Measurements from ENCODE around the gene ZNF385C. TPM values are rescaled to one million over a fixed set of nuclear protein-coding genes. Genes with fewer than 3 reads are reported as not detected.

ZNF385C gene
- total RNA-seq, 2 experiments from 2014 or later: 0.67 to 0.85 TPM

DNA sequence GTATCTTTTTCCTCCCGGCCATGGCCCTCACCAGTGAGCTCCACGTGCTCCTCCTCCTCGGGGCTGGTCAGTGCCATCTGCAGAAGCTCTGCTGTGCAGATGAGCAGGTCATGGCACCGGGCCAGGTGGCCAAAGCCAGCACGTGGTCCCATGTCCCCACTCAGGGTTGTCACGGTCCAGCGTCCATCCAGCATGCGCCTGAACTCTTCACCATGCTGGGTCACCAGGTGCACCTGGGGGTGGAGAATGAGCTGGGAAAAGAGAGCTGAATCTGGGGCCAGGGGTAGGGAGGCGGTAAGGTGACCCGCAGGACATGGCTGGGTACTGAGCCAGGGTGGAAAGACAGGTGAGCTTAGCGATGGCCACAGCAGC lies 13.0 kb upstream of the ZNF385C start:
- no TSS peak for BruUV-seq (replicated peaks)
- POLR2A ChIA-PET: interaction anchor here (0.9 to 2.1 kb wide), 3 partner anchors 9 to 94 kb away, joined by 3 to 6 read pairs (median 3); partner anchors contain the start of genes DNAJC7, KAT2A and NKIRAS2
- H3K4me2 ChIP-seq (ENCODE audit: low read length): peak overlapping the region; percentile 85; the same call in 1 of the 2 replicates
- CTCF ChIA-PET (ENCODE audit: unreplicated experiment): interaction anchor here (0.6 kb wide), 1 partner anchor 9 kb away, joined by 3 read pairs; no protein-coding TSS in a partner anchor
- no peak overlapping the region for H2AFZ ChIP-seq (ENCODE audit: low read length)
- H3K4me1 ChIP-seq (ENCODE audit: insufficient read depth, low read length, poor library complexity, severe bottlenecking): peaks cover 67% of the 10 kb centered on the region
- no peaks in the 10 kb centered on the region for H4K20me1 ChIP-seq (ENCODE audit: insufficient read depth, low read length)
- intact Hi-C loops (cut with micrococcal nuclease; ENCODE audit: unreplicated experiment): loop anchor here (10.0 kb wide), 2 partner anchors 274 to 376 kb away; partner anchors contain the start of genes HAP1 and STAT3
- TF ChIP-seq EZH2phosphoT487 (IDR thresholded peaks at IDR 0.05; ENCODE audit: borderline replicate concordance, low read depth, low read length) (no peak), CTCF (conservative IDR thresholded peaks at IDR 0.05; ENCODE audit: low read length) (no peak)
- H3K9me3 ChIP-seq (ENCODE audit: low read length): no peaks in the 10 kb centered on the region
- H3K9me2 ChIP-seq (ENCODE audit: insufficient read depth, low read length): no peaks in the 10 kb centered on the region
- H3K79me2 ChIP-seq (ENCODE audit: insufficient read depth, low read depth, low read length): no peaks in the 10 kb centered on the region
- no peak for DNase-seq (ENCODE audit: low spot score)
- peaks cover 21% of the 10 kb centered on the region for H3K36me3 ChIP-seq (ENCODE audit: insufficient read depth, low read length)
- no peak overlapping the region for H3K27ac ChIP-seq (ENCODE audit: low read depth, low read length, poor library complexity, severe bottlenecking)
- no peak overlapping the region for H3K4me3 ChIP-seq (ENCODE audit: low read depth, low read length, poor library complexity, severe bottlenecking)

- no peaks in the 10 kb centered on the region for H3K9me3 ChIP-seq (ENCODE audit: low read length)
- no peaks in the 10 kb centered on the region for H4K20me1 ChIP-seq (ENCODE audit: insufficient read depth, low read length)
- intact Hi-C loops (cut with micrococcal nuclease; ENCODE audit: unreplicated experiment): loop anchor here (10.0 kb wide), 2 partner anchors 274 to 376 kb away; partner anchors contain the start of genes HAP1 and STAT3
- H3K9me2 ChIP-seq (ENCODE audit: insufficient read depth, low read length): no peaks in the 10 kb centered on the region
- H3K4me1 ChIP-seq (ENCODE audit: insufficient read depth, low read length, poor library complexity, severe bottlenecking): peaks cover 60% of the 10 kb centered on the region
- no TSS peak for BruUV-seq (replicated peaks)
- CTCF ChIA-PET (ENCODE audit: unreplicated experiment): no interaction called here
- no peak overlapping the region; the same call in 1 of the 2 replicates for H3K4me2 ChIP-seq (ENCODE audit: low read length)
- H3K79me2 ChIP-seq (ENCODE audit: insufficient read depth, low read depth, low read length): no peaks in the 10 kb centered on the region
- no peak overlapping the region for H3K27ac ChIP-seq (ENCODE audit: low read depth, low read length, poor library complexity, severe bottlenecking)
- peak; percentile 26 for DNase-seq (ENCODE audit: low spot score)
- no peak overlapping the region for H3K4me3 ChIP-seq (ENCODE audit: low read depth, low read length, poor library complexity, severe bottlenecking)
- TF ChIP-seq EZH2phosphoT487 (IDR thresholded peaks at IDR 0.05; ENCODE audit: borderline replicate concordance, low read depth, low read length) (no peak), CTCF (conservative IDR thresholded peaks at IDR 0.05; ENCODE audit: low read length) (no peak)
- POLR2A ChIA-PET: interaction anchor here (0.5 to 2.1 kb wide), 4 partner anchors 10 to 292 kb away, joined by 3 to 6 read pairs (median 4); partner anchors contain the start of genes KAT2A and NKIRAS2
- peaks cover 21% of the 10 kb centered on the region for H3K36me3 ChIP-seq (ENCODE audit: insufficient read depth, low read length)
- H2AFZ ChIP-seq (ENCODE audit: low read length): no peak overlapping the region
Measured at GRCh38 chr17:42110301-42111264, 12.3 kb upstream of the ZNF385C start.

Measured in OCI-LY7 (cell line).